Adrenal gland (tissue), 5 donors: ENCODE measurements around the gene AGK.

Experiments used
- POLR2A ChIP-seq, 2 donors: fragments of 450-650 bp; IDR thresholded peaks; one replicate each; pipeline ENCODE4 v1.6.1; 2017; ENCODE audit warnings: antibody characterized with exemption in 2 of 2, mild to moderate bottlenecking in 2 of 2, moderate library complexity in 1 of 2
- TF ChIP-seq, protein P1 (sequence below), 6 experiments: fragments of 450-650 bp in 4 of 6; fragments of 200-600 bp in 2 of 6; sonication (generic) in 1 of 6; IDR thresholded peaks; 1 replicate in 5 of 6; 2 replicates in 1 of 6; pipeline versions ENCODE4 v1.5.1 to v1.8.0; 2016 to 2021; ENCODE audit warnings: antibody characterized with exemption in 6 of 6, mild to moderate bottlenecking in 2 of 6, moderate library complexity in 1 of 6
- donor health status: DM: no; HTN: no; CAD: no.

DNA sequence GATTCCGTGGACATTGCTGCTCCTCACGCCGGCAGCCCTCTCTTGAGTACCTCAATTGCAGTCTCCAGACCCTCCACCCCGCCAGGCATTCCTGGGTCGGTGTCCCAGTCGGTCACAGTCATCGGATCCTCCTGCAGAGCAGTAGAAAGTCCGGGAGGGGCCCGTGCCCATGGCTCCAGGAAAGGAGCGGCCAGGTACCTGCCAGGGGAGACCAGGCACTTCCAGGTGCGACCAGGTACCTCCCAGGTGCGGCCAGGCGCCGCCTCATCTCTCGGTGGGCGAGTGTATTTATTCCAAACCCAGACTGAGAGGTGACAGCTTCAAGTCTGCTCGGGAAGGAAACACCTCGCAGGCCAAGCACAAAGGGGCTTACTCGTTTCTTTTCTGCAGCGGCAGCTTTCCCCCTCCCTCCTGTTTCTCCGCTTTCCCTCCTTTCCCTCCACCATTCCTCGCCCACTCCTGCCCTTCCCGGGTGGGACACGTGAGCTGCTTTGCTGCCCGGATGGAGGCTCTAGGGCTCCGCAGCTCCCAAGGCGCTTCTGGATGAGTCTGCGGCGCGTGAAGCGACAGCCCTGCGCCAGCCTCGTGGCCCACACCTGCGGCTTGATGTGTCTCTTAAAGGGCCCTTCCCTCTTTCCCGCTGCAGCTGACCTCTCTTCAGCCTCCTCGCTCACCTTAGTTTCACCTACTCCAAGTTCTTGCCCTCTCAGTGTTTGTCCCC, 39.4 kb upstream of the AGK start:
- TF ChIP-seq, protein P1, sequence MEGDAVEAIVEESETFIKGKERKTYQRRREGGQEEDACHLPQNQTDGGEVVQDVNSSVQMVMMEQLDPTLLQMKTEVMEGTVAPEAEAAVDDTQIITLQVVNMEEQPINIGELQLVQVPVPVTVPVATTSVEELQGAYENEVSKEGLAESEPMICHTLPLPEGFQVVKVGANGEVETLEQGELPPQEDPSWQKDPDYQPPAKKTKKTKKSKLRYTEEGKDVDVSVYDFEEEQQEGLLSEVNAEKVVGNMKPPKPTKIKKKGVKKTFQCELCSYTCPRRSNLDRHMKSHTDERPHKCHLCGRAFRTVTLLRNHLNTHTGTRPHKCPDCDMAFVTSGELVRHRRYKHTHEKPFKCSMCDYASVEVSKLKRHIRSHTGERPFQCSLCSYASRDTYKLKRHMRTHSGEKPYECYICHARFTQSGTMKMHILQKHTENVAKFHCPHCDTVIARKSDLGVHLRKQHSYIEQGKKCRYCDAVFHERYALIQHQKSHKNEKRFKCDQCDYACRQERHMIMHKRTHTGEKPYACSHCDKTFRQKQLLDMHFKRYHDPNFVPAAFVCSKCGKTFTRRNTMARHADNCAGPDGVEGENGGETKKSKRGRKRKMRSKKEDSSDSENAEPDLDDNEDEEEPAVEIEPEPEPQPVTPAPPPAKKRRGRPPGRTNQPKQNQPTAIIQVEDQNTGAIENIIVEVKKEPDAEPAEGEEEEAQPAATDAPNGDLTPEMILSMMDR (IDR thresholded peaks at IDR 0.05), result no peak
- no peak for TF ChIP-seq POLR2A (IDR thresholded peaks at IDR 0.05)
